ENCODE measurements around the gene BICRAL. TPM values are rescaled to one million over a fixed set of nuclear protein-coding genes. Genes with fewer than 3 reads are reported as not detected.

BICRAL gene
- total RNA-seq = 2.0 and 2.6 TPM in 2 replicates

GRCh38 chr6:42781796-42782688 lies at the start of gene BICRAL:
Gene BICRAL, plus strand, starts transcription at chr6:42782052. Its CDS starts 39,971 bp downstream, at chr6:42822023.

GRCh38 chr6:42745640-42746462 lies 36.0 kb upstream of the BICRAL start, which contains the start of gene TBCC:
Gene TBCC, minus strand, starts transcription at chr6:42746103. Its CDS starts 30 bp downstream, at chr6:42746073.

GRCh38 chr6:42879372-42880239 lies 97.8 kb downstream of the BICRAL start, which contains the start of gene RPL7L1:
Gene RPL7L1, plus strand, starts transcription at chr6:42879616. Its CDS starts 295 bp downstream, at chr6:42879911.

GRCh38 chr6:42915732-42916131 lies 133.9 kb downstream of the BICRAL start, which contains the start of gene PTCRA:
Gene PTCRA, plus strand, starts transcription at chr6:42916053. Its CDS starts 17 bp downstream, at chr6:42916070.

Other genes starting within 250 kb of the BICRAL start
- 10.5 and 14.5 TPM in 2 replicates for gene UBR2, start 218.0 kb upstream of the BICRAL start, total RNA-seq
- 0.14 TPM in 2 replicates for gene PRPH2, start 59.5 kb upstream of the BICRAL start, total RNA-seq
- 32.2 and 36.6 TPM in 2 replicates for gene TBCC, start 35.9 kb upstream of the BICRAL start, total RNA-seq
- gene RPL7L1, start 97.6 kb downstream of the BICRAL start, total RNA-seq = 107 and 128 TPM in 2 replicates
- not detected in 2 replicates for gene PTCRA, start 134.0 kb downstream of the BICRAL start, total RNA-seq
- 29.5 and 32.7 TPM in 2 replicates for gene CNPY3, start 147.4 kb downstream of the BICRAL start, total RNA-seq
- gene GNMT, start 178.7 kb downstream of the BICRAL start, total RNA-seq = not detected in 2 replicates
- gene PEX6, start 197.1 kb downstream of the BICRAL start, total RNA-seq = 26.6 and 28.3 TPM in 2 replicates
- 60.5 and 80.8 TPM in 2 replicates for gene PPP2R5D, start 202.5 kb downstream of the BICRAL start, total RNA-seq
- 83.5 and 84.1 TPM in 2 replicates for gene MEA1, start 231.9 kb downstream of the BICRAL start, total RNA-seq
- gene KLHDC3, start 232.2 kb downstream of the BICRAL start, total RNA-seq = 64.0 and 68.7 TPM in 2 replicates
- gene RRP36, start 239.6 kb downstream of the BICRAL start, total RNA-seq = 80.3 and 94.5 TPM in 2 replicates